GM18951 (cell line): ENCODE data around the gene SIRT3.
A peak's percentile ranks its signal among the peaks of the same experiment; 100 is the strongest.
"Not testable (repeated sequence)": the region's sequence is repeated elsewhere in the genome, so short reads cannot be mapped to it uniquely, and the experiment has no call there.

Experiments
- POLR2A ChIP-seq: IDR thresholded peaks from 4 replicates; pipeline ENCODE4 v1.6.1; 2011; ENCODE audit warnings: mild to moderate bottlenecking; ENCODE audit not compliant: insufficient read length, insufficient read depth; ENCODE audit errors: extremely low read depth
- in situ Hi-C: fragments of 300-500 bp; cut with MboI; formaldehyde crosslinking; loops from one replicate; pipeline ENCODE4 v1.12.0; 2022; ENCODE audit warnings: low sequenced_read_pairs, mixed read lengths, inconsistent platforms; ENCODE audit not compliant: unreplicated experiment

The SIRT3 gene

DNA sequence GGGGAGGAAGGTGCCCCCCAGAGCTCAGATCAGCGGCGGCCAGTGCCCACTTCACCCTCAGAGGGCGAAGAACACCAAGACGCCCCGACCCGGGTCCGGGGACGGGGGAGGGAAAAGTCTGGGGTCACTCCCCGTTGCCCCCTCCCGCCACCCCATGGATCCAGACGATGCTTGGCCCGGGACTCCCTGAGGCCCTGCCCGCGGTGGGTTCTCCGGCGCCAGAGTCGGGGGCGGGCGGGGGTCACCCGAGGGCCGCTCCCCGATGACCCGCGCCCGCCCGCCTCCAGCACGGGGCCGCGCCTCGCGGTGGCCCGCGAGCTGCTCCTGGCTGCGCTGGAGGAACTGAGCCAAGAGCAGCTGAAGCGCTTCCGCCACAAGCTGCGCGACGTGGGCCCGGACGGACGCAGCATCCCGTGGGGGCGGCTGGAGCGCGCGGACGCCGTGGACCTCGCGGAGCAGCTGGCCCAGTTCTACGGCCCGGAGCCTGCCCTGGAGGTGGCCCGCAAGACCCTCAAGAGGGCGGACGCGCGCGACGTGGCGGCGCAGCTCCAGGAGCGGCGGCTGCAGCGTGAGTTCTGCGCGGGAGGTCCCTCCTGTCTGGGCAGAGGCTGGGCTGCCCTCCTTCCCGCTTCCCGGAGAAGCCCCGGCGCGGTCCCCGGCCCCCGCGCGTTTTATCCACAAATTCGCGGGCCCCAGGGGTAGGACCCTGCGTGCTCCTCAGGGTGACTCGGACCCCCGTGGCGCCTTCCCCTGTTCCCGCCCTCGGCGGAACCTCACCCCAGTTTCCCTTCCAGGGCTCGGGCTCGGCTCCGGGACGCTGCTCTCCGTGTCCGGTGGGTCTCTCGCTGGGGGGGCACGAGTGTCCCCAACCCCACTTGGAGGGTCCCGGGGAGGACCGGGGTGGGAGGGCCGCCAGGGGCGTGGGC lies 43.2 kb upstream of the SIRT3 start:
- in situ Hi-C loops, result no loop called here
- TF ChIP-seq POLR2A, result no peak

GRCh38 chr11:278001-278951 lies 42.1 kb upstream of the SIRT3 start, which contains the start of gene NLRP6:
Gene NLRP6 (plus strand): TSS chr11:278407. CDS start chr11:278570, 163 bp downstream.
- no peak for TF ChIP-seq POLR2A
- in situ Hi-C loops, result no loop called here

- no peak for TF ChIP-seq POLR2A
- in situ Hi-C loops, result no loop called here
Observed at GRCh38 chr11:276219-276618, 40.1 kb upstream of the SIRT3 start.

DNA sequence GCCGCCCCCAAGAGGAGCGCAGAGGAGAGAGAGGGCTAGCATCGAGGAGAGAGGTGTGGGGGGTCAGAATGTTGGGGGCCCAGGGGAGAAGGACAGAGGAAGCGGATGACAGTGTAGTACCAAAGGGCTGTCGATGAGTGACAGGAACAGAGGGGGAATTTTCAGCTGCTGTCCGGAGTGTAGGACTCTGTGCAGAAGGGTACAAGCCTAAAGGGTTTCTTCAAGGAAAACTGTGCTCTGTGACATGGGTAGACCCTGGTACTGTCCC lies 36.7 kb upstream of the SIRT3 start:
- TF ChIP-seq POLR2A, result no peak
- in situ Hi-C loops, result no loop called here

DNA sequence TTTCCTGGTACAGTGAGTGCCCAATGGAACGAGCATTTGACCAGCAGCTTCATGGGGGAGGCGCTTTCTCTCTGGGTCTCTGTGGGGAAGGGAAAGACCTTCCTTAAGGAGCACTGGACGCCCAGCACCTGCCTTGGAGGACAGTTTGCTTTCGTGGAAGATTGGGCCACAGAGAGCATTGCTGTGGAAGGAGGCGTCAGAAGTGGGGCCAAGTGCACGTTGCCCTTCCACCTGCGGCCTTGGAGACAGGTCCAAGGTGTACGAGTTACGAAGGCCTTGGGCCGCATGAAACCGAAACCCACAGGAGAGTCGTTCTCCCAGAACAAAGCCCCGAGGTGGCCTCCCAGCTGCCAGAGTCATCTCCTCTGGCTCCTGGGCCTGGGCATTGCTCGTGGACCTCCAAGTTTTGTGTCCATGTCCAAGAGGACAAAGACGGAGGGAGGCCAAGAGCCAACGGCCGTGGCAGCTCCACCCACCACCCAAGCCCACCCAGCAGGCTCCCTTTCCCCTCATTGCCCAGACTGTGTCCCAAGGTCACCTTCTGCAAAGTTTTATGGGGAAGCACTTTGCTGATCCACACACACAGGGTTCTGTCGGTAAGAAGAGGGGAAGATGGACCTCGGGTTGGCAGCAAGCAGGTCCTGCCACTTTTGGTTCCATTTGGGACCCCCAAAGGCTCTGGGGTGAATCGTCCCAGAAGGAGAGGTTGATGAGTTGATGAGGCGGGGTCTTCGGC lies 36.2 kb upstream of the SIRT3 start:
- in situ Hi-C loops, result no loop called here
- no peak for TF ChIP-seq POLR2A

DNA sequence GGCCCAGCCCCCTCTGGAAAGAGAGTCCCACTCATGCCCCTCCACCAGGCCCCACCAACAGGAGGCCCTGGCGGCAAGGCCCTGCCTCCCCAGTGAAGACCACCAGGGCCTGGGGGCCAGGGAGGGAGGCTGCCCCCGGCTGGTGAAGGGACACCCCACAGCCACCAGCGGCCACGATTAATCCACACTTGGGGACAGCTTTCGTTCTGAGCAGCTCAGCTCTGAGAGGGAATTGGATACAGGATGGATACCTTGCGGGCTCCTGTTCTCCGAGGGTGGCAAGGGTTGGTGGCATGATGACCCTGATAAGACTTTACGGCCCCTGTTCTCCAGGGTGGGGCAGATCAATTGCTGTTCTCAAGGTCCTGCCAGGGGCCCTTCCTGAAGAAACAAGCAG lies 35.2 kb upstream of the SIRT3 start:
- no peak for TF ChIP-seq POLR2A
- in situ Hi-C loops, result no loop called here

- in situ Hi-C loops, result no loop called here
- no peak for TF ChIP-seq POLR2A
Observed at GRCh38 chr11:270451-271318, 34.5 kb upstream of the SIRT3 start.

GRCh38 chr11:269146-269890 lies 33.2 kb upstream of the SIRT3 start:
- TF ChIP-seq POLR2A, result peak; percentile 12
- in situ Hi-C loops, result no loop called here

DNA sequence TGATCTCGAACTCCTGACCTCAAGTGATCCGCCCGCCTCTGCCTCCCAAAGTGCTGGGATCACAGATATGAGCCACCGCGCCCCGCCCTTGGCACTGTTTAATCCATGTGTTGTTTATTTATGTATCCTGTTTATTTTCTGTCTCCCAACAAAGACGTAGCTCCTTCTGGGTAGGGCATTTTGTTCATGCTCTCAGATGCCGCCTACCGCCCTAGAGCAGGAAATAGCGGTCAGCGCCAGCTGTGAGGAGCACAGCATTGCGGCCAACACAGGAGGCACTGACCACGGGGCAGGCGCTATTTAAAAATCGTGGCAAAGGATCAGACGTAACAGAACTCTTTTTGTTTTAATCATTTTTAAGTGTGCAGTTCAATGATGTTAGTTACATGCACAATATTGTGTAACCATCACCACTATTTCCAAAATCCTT lies 32.6 kb upstream of the SIRT3 start:
- peak; percentile 22 for TF ChIP-seq POLR2A
- in situ Hi-C loops, result not testable (repeated sequence)

- in situ Hi-C loops, result no loop called here
Observed at GRCh38 chr11:267491-267994, 31.4 kb upstream of the SIRT3 start.

DNA sequence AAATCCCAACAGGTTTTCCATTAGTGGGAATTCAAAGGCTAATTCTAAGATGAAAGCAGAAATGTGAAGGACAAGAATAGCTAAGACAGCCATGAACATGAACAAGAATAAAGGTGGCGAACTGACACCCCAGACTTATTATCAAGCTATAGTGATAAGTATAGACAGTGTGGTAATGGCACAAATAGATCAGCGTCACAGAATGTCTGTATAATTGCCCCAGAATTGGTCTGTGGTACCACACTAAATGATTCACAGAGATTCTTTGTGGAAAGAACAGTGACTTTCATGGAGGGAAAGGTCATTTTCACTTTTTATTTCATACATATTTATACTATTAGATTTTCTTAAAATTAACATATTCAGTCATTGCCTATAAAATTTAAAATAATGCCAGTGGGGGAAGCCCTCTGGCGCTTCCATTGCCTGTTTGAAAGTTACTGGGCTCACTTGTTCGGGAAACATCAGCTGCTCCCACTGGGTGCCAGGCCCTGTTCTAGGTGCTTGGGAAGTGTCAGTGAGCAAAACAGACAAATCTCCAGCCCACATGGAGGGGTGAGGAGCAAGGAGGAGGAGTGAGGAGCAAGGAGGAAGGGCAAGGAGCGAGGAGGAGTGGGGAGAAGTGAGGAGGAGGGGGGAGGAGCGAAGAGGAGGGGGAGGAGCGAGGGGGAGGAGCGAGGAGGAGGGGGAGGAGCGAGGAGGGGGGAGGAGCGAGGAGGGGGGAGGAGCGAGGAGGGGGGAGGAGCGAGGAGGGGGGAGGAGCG lies 30.7 kb upstream of the SIRT3 start:
- in situ Hi-C loops, result no loop called here
- TF ChIP-seq POLR2A, result no peak

More at GRCh38 chr11:267491-267994, 31.4 kb upstream of the SIRT3 start:
- peak; percentile 60 for TF ChIP-seq POLR2A
